HEK293T (cell line): ENCODE measurements around the gene EML4.

ENCODE experiments used
- CTCF ChIA-PET: fragments of 350-600 bp; formaldehyde crosslinking; extraction: SDS; loops from one replicate; lab custom pipeline; 2021; ENCODE audit warnings: antibody characterized with exemption, inconsistent platforms; lab: Yijun Ruan, JAX
- POLR2A ChIA-PET: fragments of 350-600 bp; formaldehyde crosslinking; extraction: SDS; loops from one replicate; lab custom pipeline; 2020; ENCODE audit warnings: antibody characterized with exemption, inconsistent platforms; lab: Yijun Ruan, JAX
- DNase-seq: peaks from one replicate; pipeline ENCODE4 v3.0.0; 2012; ENCODE audit warnings: mixed read lengths; ENCODE audit errors: extremely low spot score
- ARNT ChIP-seq: fragments of 450-650 bp; IDR thresholded peaks from 2 replicates; pipeline ENCODE4 v1.6.1; 2017; ENCODE audit warnings: mild to moderate bottlenecking
- BHLHE40 ChIP-seq: fragments of 450-650 bp; IDR thresholded peaks from 2 replicates; pipeline ENCODE4 v1.6.1; 2016; ENCODE audit warnings: mild to moderate bottlenecking, moderate library complexity, borderline replicate concordance
- CTBP1 ChIP-seq: fragments of 450-650 bp; IDR thresholded peaks from 2 replicates; pipeline ENCODE4 v1.6.1; 2016; ENCODE audit warnings: borderline replicate concordance
- ELF4 ChIP-seq: fragments of 450-650 bp; IDR thresholded peaks from 2 replicates; pipeline ENCODE4 v1.6.1; 2017; ENCODE audit warnings: antibody characterized with exemption
- FOXA1 ChIP-seq: fragments of 450-650 bp; IDR thresholded peaks from 2 replicates; pipeline ENCODE4 v1.6.1; 2016; ENCODE audit warnings: mild to moderate bottlenecking
- FOXK2 ChIP-seq: fragments of 450-650 bp; IDR thresholded peaks from 2 replicates; pipeline ENCODE4 v1.6.1; 2016; ENCODE audit warnings: mild to moderate bottlenecking
- FOXM1 ChIP-seq: fragments of 450-650 bp; IDR thresholded peaks from 2 replicates; pipeline ENCODE4 v1.6.1; 2017; ENCODE audit warnings: mild to moderate bottlenecking, borderline replicate concordance
- HDGF ChIP-seq: fragments of 450-650 bp; IDR thresholded peaks from 2 replicates; pipeline ENCODE4 v1.6.1; 2017; ENCODE audit warnings: antibody characterized with exemption, borderline replicate concordance
- L3MBTL2 ChIP-seq: fragments of 450-650 bp; conservative IDR thresholded peaks from 2 replicates; pipeline ENCODE4 v1.6.1; 2016; ENCODE audit warnings: mild to moderate bottlenecking
- LEF1 ChIP-seq: fragments of 450-650 bp; IDR thresholded peaks from 2 replicates; pipeline ENCODE4 v1.6.1; 2017; ENCODE audit warnings: mild to moderate bottlenecking, borderline replicate concordance
- NFRKB ChIP-seq: fragments of 450-650 bp; IDR thresholded peaks from 2 replicates; pipeline ENCODE4 v1.6.1; 2016; ENCODE audit warnings: mild to moderate bottlenecking, moderate library complexity
- SP1 ChIP-seq: fragments of 450-650 bp; IDR thresholded peaks from 2 replicates; pipeline ENCODE4 v1.6.1; 2017
- SUZ12 ChIP-seq: fragments of 450-650 bp; IDR thresholded peaks from 2 replicates; pipeline ENCODE4 v1.6.1; 2016; ENCODE audit warnings: mild to moderate bottlenecking
- TARDBP ChIP-seq: fragments of 450-650 bp; IDR thresholded peaks from 2 replicates; pipeline ENCODE4 v1.6.1; 2016
- ZNF384 ChIP-seq: fragments of 450-650 bp; IDR thresholded peaks from 2 replicates; pipeline ENCODE4 v1.6.1; 2016
- TF ChIP-seq, protein P1 (sequence below): fragments of 450-650 bp; IDR thresholded peaks from 2 replicates; pipeline ENCODE4 v1.6.1; 2016

Gene EML4

DNA sequence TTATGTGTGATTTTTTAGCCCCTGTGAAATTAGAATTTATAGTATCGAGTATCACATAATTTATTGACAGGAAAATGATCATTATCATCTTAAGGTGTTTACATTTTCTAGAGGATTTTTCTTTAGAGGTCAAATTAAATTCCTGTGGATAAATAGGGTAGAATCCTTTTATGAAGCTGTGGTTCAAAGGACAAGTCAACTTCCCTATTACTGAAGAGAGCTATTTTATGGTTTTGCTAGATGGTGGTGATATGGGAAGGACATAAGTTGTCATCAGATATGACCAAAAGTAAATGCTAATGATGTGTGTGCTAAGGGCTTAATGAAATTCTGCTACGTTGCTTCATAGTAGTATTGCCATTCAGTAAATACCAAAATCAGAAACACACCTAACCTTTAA is 80.1 kb downstream of the EML4 start:
- TF ChIP-seq, protein P1, sequence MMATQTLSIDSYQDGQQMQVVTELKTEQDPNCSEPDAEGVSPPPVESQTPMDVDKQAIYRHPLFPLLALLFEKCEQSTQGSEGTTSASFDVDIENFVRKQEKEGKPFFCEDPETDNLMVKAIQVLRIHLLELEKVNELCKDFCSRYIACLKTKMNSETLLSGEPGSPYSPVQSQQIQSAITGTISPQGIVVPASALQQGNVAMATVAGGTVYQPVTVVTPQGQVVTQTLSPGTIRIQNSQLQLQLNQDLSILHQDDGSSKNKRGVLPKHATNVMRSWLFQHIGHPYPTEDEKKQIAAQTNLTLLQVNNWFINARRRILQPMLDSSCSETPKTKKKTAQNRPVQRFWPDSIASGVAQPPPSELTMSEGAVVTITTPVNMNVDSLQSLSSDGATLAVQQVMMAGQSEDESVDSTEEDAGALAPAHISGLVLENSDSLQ = 0 out of 2 replicates have a peak, but pooled peaks have one; percentile 33
- no peak for TF ChIP-seq HDGF
- no peak for DNase-seq
- ChIA-PET POLR2A (no interaction called here), CTCF (no interaction called here)

GRCh38 chr2:42249887-42250286 is 80.7 kb downstream of the EML4 start:
- POLR2A ChIA-PET = no interaction called here
- CTCF ChIA-PET = no interaction called here
- DNase-seq = no peak
- TF ChIP-seq ZNF384 (no peak), FOXA1 (no peak)
- TF ChIP-seq, protein P1 = peak; percentile 22; the same call in 1 of the 2 replicates

DNA sequence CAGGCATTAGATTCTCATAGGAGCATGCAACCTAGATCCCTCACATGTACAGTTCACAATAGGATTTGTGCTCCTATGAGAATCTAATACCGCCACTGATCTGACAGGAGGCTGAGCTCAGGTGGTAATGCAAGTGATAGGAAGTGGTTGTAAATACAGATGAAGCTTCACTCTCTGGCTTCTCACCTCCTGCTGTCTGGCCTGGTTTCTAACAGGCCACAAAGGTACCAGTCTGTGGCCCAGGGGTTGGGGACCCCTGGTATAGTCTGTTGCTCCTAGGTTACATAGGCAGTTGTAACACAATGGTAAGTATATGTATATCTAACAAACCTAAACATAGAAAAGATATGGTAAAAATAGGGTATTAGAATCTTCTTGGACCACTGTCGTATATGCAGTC is 81.8 kb downstream of the EML4 start:
- ChIA-PET POLR2A (no interaction called here), CTCF (no interaction called here)
- no peak for DNase-seq
- TF ChIP-seq FOXM1 (no peak), CTBP1 (no peak), LEF1 (no peak), SUZ12 (no peak), SP1 (no peak), ZNF384 (no peak), FOXK2 (no peak), ARNT (no peak), NFRKB (no peak)
- TF ChIP-seq, protein P1 = no peak

GRCh38 chr2:42252464-42252863 is 83.3 kb downstream of the EML4 start:
- TF ChIP-seq FOXK2 = no peak
- no peak for TF ChIP-seq BHLHE40
- TF ChIP-seq NFRKB = no peak
- TF ChIP-seq, protein P1 = no peak
- TF ChIP-seq ZNF384 = no peak
- TF ChIP-seq FOXA1 = no peak
- no peak for TF ChIP-seq HDGF
- no peak for TF ChIP-seq CTBP1
- no peak for DNase-seq
- POLR2A ChIA-PET = no interaction called here
- CTCF ChIA-PET = no interaction called here

DNA sequence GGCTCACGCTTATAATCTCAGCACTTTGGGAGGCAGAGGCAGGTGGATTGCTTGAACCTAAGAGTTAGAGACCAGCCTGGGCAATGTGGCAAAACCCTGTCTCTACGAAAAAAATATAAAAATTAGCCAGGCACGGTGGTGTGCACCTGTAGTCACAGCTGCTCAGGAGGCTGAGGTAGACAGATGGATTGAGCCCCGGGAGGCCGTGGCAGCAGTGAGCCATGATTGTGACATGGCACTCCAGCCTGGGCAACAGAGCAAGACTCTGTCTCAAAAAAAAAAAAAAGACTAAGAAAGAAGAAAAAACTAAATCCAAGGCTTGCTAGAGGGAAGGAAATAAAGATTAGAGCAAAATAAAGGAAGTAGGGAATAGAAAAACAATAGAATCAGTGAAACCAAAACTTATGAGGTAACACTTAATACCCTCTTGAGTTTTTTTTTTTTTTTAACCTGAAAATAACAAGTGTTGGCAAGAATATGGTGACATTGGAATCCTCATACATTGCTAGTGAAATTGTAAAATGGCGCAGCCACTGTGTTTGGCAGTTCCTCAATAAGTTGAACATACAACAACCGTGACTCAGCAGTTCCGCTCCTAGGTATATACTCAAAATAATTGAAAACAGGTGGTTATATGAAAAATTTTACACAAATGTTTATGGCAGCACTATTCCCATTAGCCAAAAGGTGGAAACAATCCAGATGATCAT is 85.2 kb downstream of the EML4 start:
- DNase-seq = no peak
- CTCF ChIA-PET = interaction anchor here (0.7 kb wide), 1 partner anchor 73 kb away, joined by 3 read pairs; no protein-coding TSS in a partner anchor
- POLR2A ChIA-PET = no interaction called here
- TF ChIP-seq FOXK2 = no peak
- no peak for TF ChIP-seq HDGF
- no peak for TF ChIP-seq LEF1
- TF ChIP-seq BHLHE40 = no peak
- TF ChIP-seq ELF4 = no peak
- TF ChIP-seq CTBP1 = no peak
- no peak for TF ChIP-seq FOXA1
- no peak for TF ChIP-seq TARDBP

- CTCF ChIA-PET = no interaction called here
- no peak for DNase-seq
- no peak for TF ChIP-seq FOXA1
- TF ChIP-seq SUZ12 = no peak
- no peak for TF ChIP-seq SP1
- TF ChIP-seq ARNT = no peak
- TF ChIP-seq LEF1 = no peak
- TF ChIP-seq FOXM1 = no peak
- TF ChIP-seq CTBP1 = no peak
- TF ChIP-seq NFRKB = no peak
- TF ChIP-seq L3MBTL2 = no peak
- no peak for TF ChIP-seq HDGF
- no peak for TF ChIP-seq TARDBP
- TF ChIP-seq FOXK2 = no peak
- no peak for TF ChIP-seq ZNF384
- TF ChIP-seq BHLHE40 = no peak
- TF ChIP-seq, protein P1 = no peak
- TF ChIP-seq ELF4 = no peak
- POLR2A ChIA-PET = no interaction called here
Observed at GRCh38 chr2:42256505-42256904, 87.4 kb downstream of the EML4 start.
